OCI-LY3 (cell line): ENCODE measurements around the gene DEFB108B.
"Not testable (repeated sequence)": the region's sequence is repeated elsewhere in the genome, so short reads cannot be mapped to it uniquely, and the experiment has no call there.

ENCODE experiments used
- H2AFZ ChIP-seq: fragments of 200-600, 300-600 bp; shearing (Covaris generic); 2 replicates; pipeline ENCODE4 v1.6.0; 2014; ENCODE audit warnings: antibody characterized with exemption, low read depth, low read length
- H3K27ac ChIP-seq: fragments of 200-600, 300-600 bp; sonication (generic); 2 replicates; pipeline ENCODE4 v1.5.1; 2014; ENCODE audit warnings: mild to moderate bottlenecking, low read length, moderate library complexity, mixed read lengths
- H3K27me3 ChIP-seq: fragments of 200-600, 300-600 bp; sonication (generic); 2 replicates; pipeline ENCODE4 v1.6.1; 2014; ENCODE audit warnings: low read depth, low read length, mixed read lengths
- H3K36me3 ChIP-seq: fragments of 200-600, 300-600 bp; sonication (generic); replicated peaks from 2 replicates; pipeline ENCODE3; 2014; ENCODE audit warnings: low read depth, low read length, mixed read lengths
- H3K4me1 ChIP-seq: fragments of 300-600, 200-600 bp; sonication (generic); 2 replicates; pipeline ENCODE4 v1.6.1; 2014; ENCODE audit warnings: low read length, mixed read lengths
- H3K4me2 ChIP-seq: fragments of 200-600, 300-600 bp; sonication (generic); 2 replicates; pipeline ENCODE4 v1.6.1; 2014; ENCODE audit warnings: low read length, mixed read lengths
- H3K4me3 ChIP-seq: fragments of 300-600, 200-600 bp; sonication (generic); 2 replicates; pipeline ENCODE4 v1.5.1; 2014; ENCODE audit warnings: antibody characterized with exemption, mild to moderate bottlenecking, low read length, moderate library complexity
- H3K79me2 ChIP-seq: fragments of 300-600, 200-600 bp; shearing (Covaris generic); 2 replicates; pipeline ENCODE4 v1.6.1; 2014; ENCODE audit warnings: mild to moderate bottlenecking, low read length, mixed read lengths
- H3K9ac ChIP-seq: fragments of 300-600, 200-600 bp; shearing (Covaris generic); 2 replicates; pipeline ENCODE4 v1.6.0; 2014; ENCODE audit warnings: mild to moderate bottlenecking, low read length, moderate library complexity
- H3K9me3 ChIP-seq: fragments of 200-600, 300-600 bp; shearing (Covaris generic); 2 replicates; pipeline ENCODE4 v1.6.1; 2014; ENCODE audit warnings: low read length, mixed read lengths; ENCODE audit not compliant: insufficient read depth
- H4K20me1 ChIP-seq: fragments of 200-600, 300-600 bp; sonication (generic); 2 replicates; pipeline ENCODE4 v1.6.1; 2016; ENCODE audit warnings: low read length, mixed read lengths; ENCODE audit not compliant: insufficient read depth
- CTCF ChIP-seq: fragments of 200-600, 300-600 bp; sonication (generic); IDR thresholded peaks from 2 replicates; pipeline ENCODE4 v1.5.1; 2014; ENCODE audit warnings: antibody characterized with exemption, low read length, low read depth

Gene DEFB108B

GRCh38 chr11:71863978-71864627 lies 31.1 kb downstream of the DEFB108B start:
- H3K4me1 ChIP-seq, H3K79me2 ChIP-seq, H2AFZ ChIP-seq, H4K20me1 ChIP-seq, H3K4me2 ChIP-seq, H3K9ac ChIP-seq, H3K27me3 ChIP-seq, H3K9me3 ChIP-seq, H3K27ac ChIP-seq, H3K4me3 ChIP-seq, H3K36me3 ChIP-seq: not testable (repeated sequence)
- peak; percentile 60 for TF ChIP-seq CTCF

- not testable (repeated sequence) for H3K9me3 ChIP-seq, H3K36me3 ChIP-seq, H3K27ac ChIP-seq
Observed at GRCh38 chr11:71867209-71867608, 34.2 kb downstream of the DEFB108B start.

GRCh38 chr11:71869931-71870330 lies 36.9 kb downstream of the DEFB108B start:
- not testable (repeated sequence) for H2AFZ ChIP-seq, H3K79me2 ChIP-seq, H3K36me3 ChIP-seq, H4K20me1 ChIP-seq, H3K9ac ChIP-seq, H3K27me3 ChIP-seq, H3K9me3 ChIP-seq
- H3K4me2 ChIP-seq: peak overlapping the region; percentile 65
- H3K4me1 ChIP-seq: peaks cover 22% of the 10 kb centered on the region
- H3K27ac ChIP-seq: peak overlapping the region; percentile 42
- H3K4me3 ChIP-seq: peak overlapping the region; percentile 25

More at GRCh38 chr11:71867209-71867608, 34.2 kb downstream of the DEFB108B start:
- not testable (repeated sequence) for H3K4me3 ChIP-seq, H3K9ac ChIP-seq, H3K27me3 ChIP-seq, H3K79me2 ChIP-seq, H3K4me2 ChIP-seq, H4K20me1 ChIP-seq, H2AFZ ChIP-seq
- H3K4me1 ChIP-seq: peaks cover 25% of the 10 kb centered on the region

- not testable (repeated sequence) for H3K36me3 ChIP-seq, H3K27me3 ChIP-seq, H2AFZ ChIP-seq, H4K20me1 ChIP-seq, H3K79me2 ChIP-seq, H3K9ac ChIP-seq, H3K9me3 ChIP-seq
- peak overlapping the region; percentile 65 for H3K4me2 ChIP-seq
- H3K4me3 ChIP-seq: peak overlapping the region; percentile 25; the same call in 1 of the 2 replicates
- H3K27ac ChIP-seq: peak overlapping the region; percentile 42
- H3K4me1 ChIP-seq: peaks cover 22% of the 10 kb centered on the region
Observed at GRCh38 chr11:71870661-71871060, 37.7 kb downstream of the DEFB108B start.

- H3K4me2 ChIP-seq, H4K20me1 ChIP-seq, H3K9me3 ChIP-seq, H3K4me3 ChIP-seq, H3K36me3 ChIP-seq, H3K4me1 ChIP-seq, H3K79me2 ChIP-seq, H3K27ac ChIP-seq, H3K9ac ChIP-seq, H3K27me3 ChIP-seq, H2AFZ ChIP-seq: not testable (repeated sequence)
Observed at GRCh38 chr11:71876262-71876661, 43.3 kb downstream of the DEFB108B start.

- not testable (repeated sequence) for H3K4me2 ChIP-seq, H3K27ac ChIP-seq, H3K9me3 ChIP-seq, H3K4me3 ChIP-seq, H3K4me1 ChIP-seq, H3K9ac ChIP-seq, H3K36me3 ChIP-seq, H3K79me2 ChIP-seq, H4K20me1 ChIP-seq, H2AFZ ChIP-seq, H3K27me3 ChIP-seq
Observed at GRCh38 chr11:71878059-71878458, 45.1 kb downstream of the DEFB108B start, which contains the start of gene DEFB131B. TSS of gene DEFB131B (plus strand) at chr11:71878453. CDS start at chr11:71878453, 0 bp downstream.

- H3K4me1 ChIP-seq, H3K4me2 ChIP-seq, H3K27me3 ChIP-seq, H3K4me3 ChIP-seq, H3K9ac ChIP-seq, H3K9me3 ChIP-seq, H3K36me3 ChIP-seq, H3K27ac ChIP-seq, H2AFZ ChIP-seq, H3K79me2 ChIP-seq, H4K20me1 ChIP-seq: not testable (repeated sequence)
Observed at GRCh38 chr11:71885806-71886205, 52.8 kb downstream of the DEFB108B start.
